ENCODE results near the gene ANKLE2.

- no peak for TF ChIP-seq POLR2AphosphoS5 (IDR thresholded peaks at IDR 0.05)
- TF ChIP-seq CTCF (IDR thresholded peaks at IDR 0.05), result no peak
Measured at GRCh38 chr12:132807295-132808092, 45.9 kb upstream of the ANKLE2 start.
